COLO668 (cell line): ENCODE measurements around the gene TPD52L1.

ENCODE experiments used
- DNase-seq: peaks from one replicate; lab custom pipeline; 2025; ENCODE audit not compliant: unreplicated experiment; lab: John Stamatoyannopoulos, UW

Gene TPD52L1

GRCh38 chr6:125174626-125175025, 21.1 kb downstream of the TPD52L1 start:
- DNase-seq, result no peak

GRCh38 chr6:125175466-125176048, 22.0 kb downstream of the TPD52L1 start:
- DNase-seq, result no peak

- DNase-seq, result peak; percentile 43
These were observed 28.9 kb downstream of the TPD52L1 start for GRCh38 chr6:125182237-125183008.

DNA sequence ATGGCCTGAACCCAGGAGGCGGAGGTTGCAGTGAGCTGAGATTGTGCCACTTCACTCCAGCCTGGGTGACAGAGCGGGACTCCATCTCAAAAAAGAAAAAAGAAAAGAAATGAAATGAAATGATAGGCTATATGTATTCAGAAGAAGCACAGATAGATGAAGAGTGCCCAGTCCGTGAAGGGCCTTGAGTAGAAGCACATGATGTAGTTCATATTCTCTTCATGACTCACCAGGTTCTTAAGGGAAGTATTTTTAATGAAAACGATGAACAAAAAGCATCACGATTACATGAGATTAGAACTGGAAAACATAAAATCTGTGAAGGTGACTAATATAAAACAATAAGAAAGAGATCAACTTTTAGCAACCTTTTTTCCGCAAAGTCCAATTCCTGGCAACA, 29.8 kb downstream of the TPD52L1 start:
- no peak for DNase-seq

DNA sequence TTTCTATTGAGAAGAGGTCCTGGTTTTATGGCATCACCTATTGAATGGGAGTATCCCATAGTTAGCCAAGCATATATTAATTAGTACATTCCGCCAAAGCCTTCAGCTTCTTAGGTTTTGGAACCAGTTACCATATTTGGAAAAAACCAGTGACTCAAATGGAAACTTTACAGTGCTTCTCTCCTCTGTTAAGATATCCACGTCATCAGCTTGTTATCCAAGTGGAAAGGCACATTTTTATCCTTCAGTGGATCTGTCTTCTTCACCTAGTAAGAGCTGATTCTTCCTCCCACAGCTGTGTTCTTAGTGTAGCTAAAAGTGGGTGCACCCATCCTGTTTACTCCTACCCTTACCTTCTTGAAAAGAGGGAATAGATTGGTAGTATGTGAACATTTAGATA, 34.5 kb downstream of the TPD52L1 start:
- no peak for DNase-seq

- no peak for DNase-seq
These were observed 35.1 kb downstream of the TPD52L1 start for GRCh38 chr6:125188594-125189203.

- DNase-seq, result no peak
These were observed 35.9 kb downstream of the TPD52L1 start for GRCh38 chr6:125189494-125189893.

DNA sequence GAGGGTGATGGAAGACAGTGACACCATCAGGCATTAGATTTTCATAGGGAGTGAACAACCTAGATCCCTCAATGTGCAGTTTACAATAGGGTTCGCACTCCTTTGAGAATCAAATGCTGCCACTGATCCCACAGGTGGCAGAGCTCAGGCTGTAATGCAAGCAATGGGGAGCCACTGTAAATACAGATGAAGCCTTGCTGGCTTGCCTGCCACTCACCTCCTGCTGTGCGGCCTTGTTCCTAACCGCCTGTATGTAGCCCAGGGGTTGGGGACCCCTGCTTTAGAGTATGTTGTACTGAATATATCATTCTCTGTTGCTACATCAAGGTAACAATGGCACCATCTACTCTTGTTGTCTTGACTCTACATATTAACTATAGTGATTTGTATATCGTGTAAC, 37.1 kb downstream of the TPD52L1 start:
- no peak for DNase-seq

DNA sequence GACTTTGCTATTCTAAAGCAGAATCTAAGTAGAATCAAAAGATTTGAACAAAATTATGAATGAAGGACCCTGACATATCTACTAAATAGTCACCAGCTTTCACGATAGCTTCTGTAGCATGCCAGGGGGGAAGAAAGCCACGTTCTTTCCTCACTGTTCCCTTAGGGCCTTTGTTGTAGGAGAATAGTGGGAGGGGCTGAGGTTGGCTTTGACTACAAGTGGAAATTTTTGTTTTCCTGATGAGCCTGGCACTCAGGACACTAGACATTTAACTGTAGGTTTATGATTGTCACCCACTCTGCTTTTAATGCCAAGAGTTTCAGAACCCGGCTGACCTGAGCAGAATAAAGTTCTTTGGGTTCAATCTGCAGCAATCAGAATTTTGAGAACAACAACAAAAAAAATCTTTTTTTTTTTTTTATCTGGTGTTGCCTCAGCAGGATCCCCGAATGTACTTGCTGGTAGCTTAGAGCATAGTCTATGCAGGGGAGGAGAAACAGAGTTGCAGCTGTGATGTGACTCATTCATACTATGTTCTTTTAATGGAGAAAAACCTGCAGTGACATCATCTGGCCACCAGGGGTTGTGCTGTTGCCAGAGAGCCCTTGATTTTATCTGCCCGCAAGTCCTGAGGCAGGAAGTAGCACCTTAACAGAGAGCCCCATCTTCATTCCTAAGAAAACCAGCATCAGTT, 38.5 kb downstream of the TPD52L1 start:
- peak; percentile 7 for DNase-seq

- no peak for DNase-seq
These were observed 39.0 kb downstream of the TPD52L1 start for GRCh38 chr6:125192610-125192930.

GRCh38 chr6:125193208-125193607, 39.6 kb downstream of the TPD52L1 start:
- DNase-seq, result no peak

DNA sequence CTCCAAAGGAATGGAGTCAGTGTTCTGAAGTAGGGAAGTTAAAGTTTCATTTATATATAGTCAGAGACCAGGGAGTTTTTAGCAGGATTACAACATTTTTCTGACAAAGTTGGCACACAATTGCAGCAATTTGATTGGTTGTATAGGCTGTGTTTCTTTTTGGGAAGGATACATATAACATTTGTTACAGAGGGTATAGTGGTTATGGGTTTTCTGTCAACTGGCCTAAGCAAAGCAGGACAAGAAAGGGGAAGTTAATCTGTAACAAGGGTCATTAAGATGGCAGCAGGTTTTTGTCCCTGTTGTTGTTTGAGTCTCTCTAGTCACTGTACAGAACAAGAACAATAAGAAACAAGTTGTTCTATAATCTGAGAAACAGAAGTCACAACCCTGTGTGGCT, 41.4 kb downstream of the TPD52L1 start:
- no peak for DNase-seq

DNA sequence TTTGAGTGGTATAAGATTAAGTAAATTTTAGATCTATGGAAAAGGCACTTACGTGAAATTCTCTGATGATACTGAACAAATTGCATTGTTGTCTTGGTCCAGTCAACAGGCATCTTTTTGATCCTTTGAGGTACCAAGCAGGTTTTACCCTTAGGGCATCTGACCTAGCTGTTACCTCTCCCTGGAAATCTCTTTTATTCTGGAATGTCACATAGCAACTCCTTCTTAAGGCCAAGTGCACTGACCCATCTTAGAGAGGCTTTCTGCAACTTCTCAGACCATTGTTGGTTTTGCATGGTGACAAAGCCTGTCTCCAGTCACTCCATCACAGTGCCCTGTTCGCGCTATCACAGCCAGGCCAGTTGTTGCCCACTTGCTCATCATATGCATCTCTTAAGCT, 42.0 kb downstream of the TPD52L1 start:
- DNase-seq, result no peak

DNA sequence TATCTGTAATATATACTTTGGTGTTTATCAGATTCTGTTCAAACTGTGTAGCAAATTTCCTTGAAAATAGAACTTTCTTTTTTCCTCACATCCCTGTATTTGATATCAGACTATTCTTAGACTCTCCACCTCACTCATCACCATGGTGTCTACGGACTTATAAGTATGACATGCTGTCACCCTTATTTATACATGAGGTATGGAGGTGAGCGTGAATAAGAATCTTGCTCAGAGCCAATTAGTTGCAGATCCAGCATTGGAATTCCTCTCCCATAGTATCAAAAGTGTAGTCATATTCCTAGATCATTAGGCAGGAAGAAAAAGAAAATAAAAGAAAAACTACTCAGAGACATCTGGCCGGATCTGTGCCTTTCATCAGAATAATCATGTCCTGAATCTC, 43.0 kb downstream of the TPD52L1 start:
- DNase-seq, result no peak

- no peak for DNase-seq
These were observed 44.3 kb downstream of the TPD52L1 start for GRCh38 chr6:125197795-125198269.

DNA sequence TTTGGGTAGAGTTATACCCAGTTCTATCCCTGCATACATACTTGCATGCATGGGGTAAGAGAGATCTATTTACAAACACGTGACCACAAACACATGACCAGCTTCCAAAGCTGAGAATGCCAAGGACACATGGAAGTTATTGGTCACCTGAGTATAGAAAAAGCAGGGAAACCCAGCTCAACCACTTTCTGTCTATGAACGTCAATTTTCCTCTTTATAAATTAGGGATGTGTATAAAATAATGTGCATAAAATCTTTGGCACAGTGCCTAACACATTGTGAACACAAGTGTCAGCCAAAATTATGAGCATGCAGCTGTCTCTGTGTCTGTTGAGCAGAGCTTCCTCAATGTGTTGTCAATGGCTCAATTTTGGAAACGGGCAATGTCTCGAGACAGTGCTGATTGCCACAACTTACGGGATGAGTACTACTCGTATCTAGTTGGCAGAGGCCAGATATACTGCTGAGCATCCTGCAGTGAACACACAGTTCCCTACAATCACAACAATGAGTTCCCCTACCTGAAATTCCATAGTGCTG, 44.9 kb downstream of the TPD52L1 start:
- no peak for DNase-seq

- DNase-seq, result no peak
These were observed 47.4 kb downstream of the TPD52L1 start for GRCh38 chr6:125200941-125201340.

GRCh38 chr6:125201961-125202729, 48.6 kb downstream of the TPD52L1 start:
- no peak for DNase-seq

- DNase-seq, result no peak
These were observed 49.8 kb downstream of the TPD52L1 start for GRCh38 chr6:125203395-125203794.

DNA sequence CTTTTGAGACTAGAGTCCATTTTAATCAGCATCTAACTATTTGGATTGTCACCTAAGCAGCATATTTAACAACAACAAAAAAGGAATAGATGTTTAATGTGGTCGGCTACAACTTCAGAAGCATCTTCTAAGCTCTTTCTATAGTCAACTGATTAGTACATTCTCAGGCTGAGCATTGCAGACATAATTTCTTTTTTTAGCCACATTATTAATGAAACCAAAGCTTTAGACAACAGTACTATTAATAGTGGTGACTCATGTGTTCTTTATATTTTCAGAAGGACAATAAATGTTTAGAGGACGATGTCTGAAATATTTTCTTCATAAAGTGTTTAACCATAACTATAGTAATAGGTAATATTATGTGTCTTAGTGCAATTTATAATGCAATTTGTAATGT, 52.4 kb downstream of the TPD52L1 start:
- DNase-seq, result no peak

DNA sequence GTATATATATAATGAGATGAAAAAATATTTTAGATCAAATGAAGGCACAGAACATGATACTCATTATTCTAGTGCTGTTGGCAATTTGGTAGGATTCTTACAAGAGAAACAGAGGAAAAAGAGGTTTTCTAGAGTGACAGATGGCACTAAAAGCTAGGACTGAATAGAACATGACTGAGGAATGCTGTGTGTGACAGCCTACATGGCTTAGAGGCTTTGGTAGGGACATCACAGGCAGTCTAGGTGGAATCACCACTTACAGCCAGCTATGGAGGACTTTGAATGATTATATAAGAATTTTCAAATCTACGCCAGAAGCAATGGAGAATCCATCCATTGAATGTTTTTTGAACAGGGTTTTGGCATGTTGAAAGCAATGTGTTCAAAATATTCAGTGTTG, 52.8 kb downstream of the TPD52L1 start:
- no peak for DNase-seq
